ACC112 (cell line): ENCODE measurements around the gene C14orf93.

Experiments
- H2AFZ ChIP-seq: fragments of 200-600 bp; sonication (generic); one replicate; pipeline ENCODE4 v1.6.0; 2017; ENCODE audit warnings: antibody characterized with exemption, low read length; ENCODE audit not compliant: unreplicated experiment
- H3K27ac ChIP-seq: fragments of 200-600 bp; sonication (generic); 2 replicates; pipeline ENCODE4 v1.5.1; 2014; ENCODE audit warnings: low read depth, mild to moderate bottlenecking, antibody characterized with exemption, low read length, moderate library complexity
- H3K27me3 ChIP-seq: fragments of 200-600 bp; sonication (generic); 2 replicates; pipeline ENCODE4 v1.6.1; 2014; ENCODE audit warnings: mild to moderate bottlenecking, antibody characterized with exemption, low read length, moderate library complexity, mixed read lengths; ENCODE audit not compliant: insufficient read depth
- H3K36me3 ChIP-seq: fragments of 200-600 bp; sonication (generic); 2 replicates; pipeline ENCODE4 v1.6.1; 2016; ENCODE audit warnings: mild to moderate bottlenecking, antibody characterized with exemption, low read length, moderate library complexity, mixed read lengths; ENCODE audit not compliant: insufficient read depth
- H3K4me1 ChIP-seq: fragments of 200-600 bp; sonication (generic); one replicate; pipeline ENCODE4 v1.6.1; 2016; ENCODE audit warnings: low read length, mixed read lengths; ENCODE audit not compliant: insufficient read depth, unreplicated experiment, control insufficient read depth
- H3K4me3 ChIP-seq: fragments of 200-600 bp; sonication (generic); 2 replicates; pipeline ENCODE4 v1.5.1; 2014; ENCODE audit warnings: mild to moderate bottlenecking, low read depth, low read length
- H3K79me2 ChIP-seq: fragments of 200-600 bp; sonication (generic); one replicate; pipeline ENCODE4 v1.6.0; 2016; ENCODE audit warnings: low read length; ENCODE audit not compliant: control insufficient read depth, unreplicated experiment, insufficient read depth

The C14orf93 gene

DNA sequence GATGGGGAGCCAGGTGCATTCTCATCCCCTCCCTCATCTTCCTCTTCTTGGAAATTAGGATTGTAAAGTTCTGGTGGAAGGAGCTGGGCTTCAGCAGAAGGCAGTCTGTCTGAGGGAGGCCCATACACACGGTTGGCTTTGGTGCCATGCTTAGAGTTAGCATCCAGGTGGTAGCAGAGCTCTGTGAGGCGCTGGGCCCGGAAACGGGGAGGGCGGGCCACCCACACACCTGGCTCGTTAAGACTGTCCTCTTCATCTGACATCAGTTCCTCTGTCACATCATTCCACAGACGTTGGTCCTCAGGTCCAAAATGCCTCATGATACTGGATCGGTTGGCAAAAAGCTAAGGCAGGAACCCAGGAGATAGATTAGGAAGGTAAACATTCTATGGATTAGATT lies 22.7 kb downstream of the C14orf93 start:
- Histone ChIP-seq H3K27ac (no peak overlapping the region), H3K36me3 (no peaks in the 10 kb centered on the region), H3K4me3 (no peak overlapping the region), H3K4me1 (peaks cover 3% of the 10 kb centered on the region), H2AFZ (no peak overlapping the region), H3K79me2 (peaks cover 4% of the 10 kb centered on the region), H3K27me3 (no peaks in the 10 kb centered on the region)

DNA sequence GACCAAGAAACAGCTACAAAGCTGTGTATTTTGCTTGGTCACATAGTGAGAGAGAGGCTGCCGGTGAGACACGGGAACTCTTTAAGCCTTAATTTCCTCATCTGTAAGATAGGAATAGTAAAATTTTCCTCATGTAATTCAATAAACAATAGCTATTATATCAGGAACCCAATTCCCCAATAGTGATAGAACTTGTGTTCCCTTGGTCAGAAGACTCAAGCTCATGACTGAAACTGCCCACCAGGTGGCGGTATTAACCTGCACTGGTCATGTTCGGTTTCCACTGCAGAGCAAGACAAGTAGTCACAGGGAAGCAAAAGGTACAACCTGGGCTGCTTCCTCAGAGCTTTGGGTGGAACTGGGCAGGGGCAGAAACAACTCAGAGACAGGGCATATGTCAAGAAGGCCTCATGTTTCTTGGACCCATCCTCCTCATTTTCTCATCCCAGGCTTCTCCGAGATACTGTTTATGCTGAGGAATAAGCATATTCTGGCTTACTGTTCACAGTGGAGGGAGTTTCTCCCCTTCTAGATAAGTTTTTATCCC lies 23.4 kb downstream of the C14orf93 start:
- no peaks in the 10 kb centered on the region for H3K36me3 ChIP-seq
- H3K4me3 ChIP-seq = no peak overlapping the region
- peaks cover 3% of the 10 kb centered on the region for H3K4me1 ChIP-seq
- no peak overlapping the region for H2AFZ ChIP-seq
- no peak overlapping the region for H3K27ac ChIP-seq
- H3K79me2 ChIP-seq = peaks cover 12% of the 10 kb centered on the region
- no peaks in the 10 kb centered on the region for H3K27me3 ChIP-seq

DNA sequence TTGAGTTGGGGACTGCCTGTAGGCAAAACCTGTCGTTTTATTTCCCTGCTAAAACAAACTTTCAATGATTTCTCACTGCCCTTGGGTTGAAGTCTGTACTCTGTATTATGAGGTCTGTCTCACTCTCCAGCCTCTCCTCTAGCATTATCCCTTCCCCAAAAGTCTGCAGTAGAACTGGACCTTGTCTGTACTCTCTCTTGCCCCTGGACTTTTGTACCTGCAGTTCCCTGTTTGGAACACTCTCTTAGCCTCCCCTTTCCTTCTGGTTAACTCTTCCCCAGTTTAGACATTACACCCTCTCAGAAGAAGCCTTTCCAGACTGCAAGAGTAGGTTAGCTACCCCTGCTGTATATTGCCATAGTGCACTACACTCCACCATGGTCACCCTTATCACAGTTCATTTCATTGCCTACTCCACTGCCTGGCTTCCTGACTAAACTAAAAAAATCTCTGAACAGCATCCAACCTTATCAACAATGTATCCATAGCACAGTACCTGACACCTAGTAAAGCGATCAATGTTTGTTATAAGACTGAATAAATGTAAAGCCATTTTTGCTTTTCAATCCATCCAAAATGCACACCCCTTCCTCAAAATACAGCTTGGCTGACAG lies 23.9 kb downstream of the C14orf93 start:
- H3K79me2 ChIP-seq = peaks cover 17% of the 10 kb centered on the region
- no peaks in the 10 kb centered on the region for H3K27me3 ChIP-seq
- peaks cover 3% of the 10 kb centered on the region for H3K4me1 ChIP-seq
- no peaks in the 10 kb centered on the region for H3K36me3 ChIP-seq
- H3K4me3 ChIP-seq = no peak overlapping the region
- no peak overlapping the region for H3K27ac ChIP-seq
- H2AFZ ChIP-seq = no peak overlapping the region

DNA sequence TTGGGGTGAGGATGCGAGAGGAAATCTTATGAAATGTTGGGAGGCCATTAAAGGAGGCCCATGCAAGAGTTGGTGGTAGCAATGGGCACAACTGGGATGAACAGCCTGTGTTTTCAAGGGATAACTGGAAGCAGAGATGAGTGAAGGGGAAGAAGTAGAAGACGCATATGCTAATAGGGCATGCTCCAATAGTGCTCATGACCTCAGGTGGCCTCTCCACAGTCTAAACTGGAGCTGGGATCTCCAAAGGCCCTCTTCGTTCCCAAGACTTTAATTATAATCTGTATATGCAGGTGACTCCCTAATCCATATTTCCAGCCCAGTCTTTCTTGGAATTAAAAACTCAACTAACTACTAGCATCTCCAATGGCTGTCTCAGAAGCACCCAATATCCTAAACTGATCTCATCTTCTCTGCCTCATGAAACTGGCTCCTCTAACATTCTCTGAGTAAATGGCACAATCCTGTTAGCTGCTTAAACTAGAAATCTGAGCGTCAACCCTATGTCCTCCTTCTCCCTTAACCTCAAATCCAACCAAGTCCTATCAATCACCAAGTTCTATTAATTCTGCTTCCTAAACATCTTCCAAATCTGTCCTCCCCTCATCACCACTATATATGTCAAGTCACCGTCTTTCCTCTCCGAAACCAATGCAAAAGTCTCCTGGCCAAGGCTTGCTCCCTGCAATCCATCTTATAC lies 24.8 kb downstream of the C14orf93 start:
- H3K36me3 ChIP-seq = no peaks in the 10 kb centered on the region
- no peaks in the 10 kb centered on the region for H3K27me3 ChIP-seq
- peaks cover 24% of the 10 kb centered on the region for H3K79me2 ChIP-seq
- no peak overlapping the region for H3K27ac ChIP-seq
- no peak overlapping the region for H3K4me3 ChIP-seq
- no peak overlapping the region for H2AFZ ChIP-seq
- H3K4me1 ChIP-seq = peaks cover 3% of the 10 kb centered on the region

DNA sequence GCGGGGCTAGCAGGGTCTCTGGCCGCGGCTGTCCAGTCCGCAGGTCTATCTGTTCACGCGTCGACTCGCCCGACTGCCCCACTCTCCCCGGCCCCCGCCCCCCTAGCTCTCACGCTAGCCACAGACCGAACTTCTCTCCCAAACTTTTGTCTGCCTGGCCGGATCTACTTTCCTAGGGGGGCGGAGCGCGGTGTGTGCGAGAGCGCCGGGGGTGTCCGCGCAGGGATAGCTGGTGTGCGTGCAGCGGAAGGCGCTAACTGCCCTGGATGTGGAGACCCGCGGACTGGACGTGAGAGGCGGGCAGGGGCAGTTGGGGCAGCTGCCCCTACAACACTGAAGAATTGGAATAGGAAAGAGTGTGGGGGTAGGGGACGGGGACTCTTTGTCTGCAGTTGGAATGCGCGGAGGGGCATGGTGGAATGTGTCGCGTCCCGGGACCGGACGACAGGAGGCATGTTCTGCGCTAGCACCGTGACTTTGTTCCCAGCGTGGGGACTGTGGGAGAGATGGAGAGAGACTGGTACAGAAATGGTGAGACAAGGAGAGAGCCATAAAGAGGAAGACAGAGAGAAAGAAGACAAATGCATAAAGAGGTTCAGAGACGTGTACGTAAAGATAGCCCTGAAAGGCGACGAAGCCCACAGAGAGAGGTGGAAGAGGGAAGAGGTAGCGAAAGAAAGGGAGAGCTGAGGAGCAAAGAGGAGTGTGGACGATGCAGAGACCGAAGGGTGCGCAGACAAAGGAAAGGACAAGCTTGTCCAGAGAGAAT lies 27.3 kb downstream of the C14orf93 start, which contains the start of gene AJUBA:
TSS of gene AJUBA (minus strand) at position 75 of the 769 bp plus-strand sequence. CDS start 285 bp downstream, outside the sequence.
- H3K27me3 ChIP-seq = no peaks in the 10 kb centered on the region
- H3K27ac ChIP-seq = peak within 1 kb of the TSS; percentile 68
- H3K36me3 ChIP-seq = no peaks in the 10 kb centered on the region
- peaks cover 46% of the 10 kb centered on the region for H3K79me2 ChIP-seq
- peaks cover 25% of the 10 kb centered on the region for H3K4me1 ChIP-seq
- H2AFZ ChIP-seq = peak within 1 kb of the TSS; percentile 84
- H3K4me3 ChIP-seq = peak within 1 kb of the TSS; percentile 85

DNA sequence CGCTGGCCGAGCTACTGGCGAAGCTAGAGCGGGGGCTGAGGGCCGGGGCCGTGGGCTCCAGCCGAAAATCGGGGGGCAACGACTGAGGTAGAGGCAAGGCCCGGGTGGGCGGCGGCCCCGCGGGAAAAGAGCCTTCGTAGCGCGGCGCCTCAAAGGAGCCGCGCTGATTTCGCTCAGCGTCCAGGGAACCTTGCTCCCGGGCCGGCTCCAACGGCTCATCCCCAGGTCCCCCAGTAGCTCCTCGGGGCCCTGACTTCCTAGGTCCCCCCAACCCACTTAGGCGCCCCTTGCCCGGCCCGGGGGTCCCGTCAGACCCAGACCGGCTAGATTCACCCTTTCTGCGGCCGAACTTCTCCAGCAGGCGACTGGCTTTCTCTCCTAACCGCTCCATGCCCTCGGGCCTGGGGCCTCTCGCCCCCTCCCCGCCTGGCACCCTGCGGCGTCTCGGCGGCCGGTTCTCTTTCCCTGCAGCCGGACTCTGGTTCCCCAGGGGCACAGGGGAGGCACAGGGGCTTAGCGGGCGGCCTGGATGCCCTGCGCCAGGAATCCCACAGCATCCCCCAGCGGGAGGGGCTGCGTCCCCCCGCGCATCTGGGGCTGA lies 28.0 kb downstream of the C14orf93 start:
- Histone ChIP-seq H3K27me3 (no peaks in the 10 kb centered on the region), H3K36me3 (no peaks in the 10 kb centered on the region), H3K4me1 (peaks cover 32% of the 10 kb centered on the region), H3K4me3 (peak overlapping the region; percentile 85), H3K27ac (peak overlapping the region; percentile 68), H2AFZ (no peak overlapping the region), H3K79me2 (peaks cover 51% of the 10 kb centered on the region)

DNA sequence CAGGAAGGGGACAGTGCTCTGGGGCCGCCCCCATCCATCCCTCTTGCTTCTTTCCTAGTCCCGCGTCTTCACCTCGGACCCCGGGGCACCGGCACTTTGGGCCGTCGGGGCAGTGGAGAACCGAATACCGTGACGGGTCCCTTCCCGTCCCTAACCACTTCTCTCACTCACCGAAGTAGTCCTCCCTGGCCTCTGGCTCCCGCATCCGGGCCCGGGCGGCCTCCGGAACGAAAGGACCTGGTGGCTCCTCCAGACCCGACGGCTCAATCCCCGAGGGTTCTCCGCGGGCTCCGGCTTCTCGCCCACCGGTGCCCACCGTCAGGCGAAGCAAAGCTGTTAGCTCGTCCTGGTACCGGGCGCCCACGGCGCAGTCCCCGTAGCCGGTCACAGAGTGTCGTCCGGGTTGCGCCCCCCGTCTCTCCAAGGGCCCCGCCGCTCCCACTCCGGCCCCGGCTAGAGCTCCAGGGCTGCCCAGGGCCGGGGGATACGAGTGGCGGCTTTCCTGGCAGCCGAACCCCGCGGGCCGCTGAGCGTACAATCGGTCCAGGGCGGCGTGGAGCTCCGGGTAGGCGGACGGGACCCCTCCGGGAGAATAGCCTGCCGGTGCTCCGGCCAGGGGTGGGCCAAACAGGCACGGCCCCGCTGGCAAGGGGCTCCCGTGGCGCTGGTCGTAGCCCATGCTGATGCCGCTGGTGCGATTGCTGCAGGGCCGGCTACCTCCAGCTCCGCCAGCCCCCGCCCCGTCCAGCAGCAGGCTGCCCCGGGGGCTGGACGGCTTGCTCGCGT lies 28.7 kb downstream of the C14orf93 start:
- peaks cover 58% of the 10 kb centered on the region for H3K79me2 ChIP-seq
- H3K27me3 ChIP-seq = no peaks in the 10 kb centered on the region
- no peaks in the 10 kb centered on the region for H3K36me3 ChIP-seq
- no peak overlapping the region for H2AFZ ChIP-seq
- H3K27ac ChIP-seq = peak overlapping the region; percentile 68
- peak overlapping the region; percentile 85 for H3K4me3 ChIP-seq
- peaks cover 39% of the 10 kb centered on the region for H3K4me1 ChIP-seq

DNA sequence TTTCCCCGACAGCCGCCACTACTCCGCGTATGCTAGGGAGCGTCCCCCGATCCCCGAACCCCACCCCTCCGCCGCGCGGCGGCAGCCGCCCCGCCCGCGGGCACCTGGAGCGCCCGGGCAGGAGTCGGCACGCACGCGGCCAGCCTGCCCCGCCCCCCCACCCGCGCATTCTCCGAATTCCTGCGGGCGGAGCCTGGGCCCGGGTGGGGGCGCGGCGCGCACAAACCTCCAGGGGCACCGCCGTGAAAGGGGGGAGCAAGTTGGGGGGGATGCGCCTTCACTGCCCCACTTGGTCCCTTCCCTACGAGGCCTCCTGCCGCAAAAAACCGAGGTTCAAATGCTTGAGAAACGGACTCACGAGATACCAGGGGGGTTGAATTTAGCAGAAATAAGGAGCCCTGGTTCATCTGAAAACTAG lies 29.3 kb downstream of the C14orf93 start:
- H3K27me3 ChIP-seq = no peaks in the 10 kb centered on the region
- H3K27ac ChIP-seq = peak overlapping the region; percentile 79
- peak overlapping the region; percentile 85 for H3K4me3 ChIP-seq
- H2AFZ ChIP-seq = no peak overlapping the region
- H3K36me3 ChIP-seq = no peaks in the 10 kb centered on the region
- H3K4me1 ChIP-seq = peaks cover 42% of the 10 kb centered on the region
- H3K79me2 ChIP-seq = peaks cover 59% of the 10 kb centered on the region

DNA sequence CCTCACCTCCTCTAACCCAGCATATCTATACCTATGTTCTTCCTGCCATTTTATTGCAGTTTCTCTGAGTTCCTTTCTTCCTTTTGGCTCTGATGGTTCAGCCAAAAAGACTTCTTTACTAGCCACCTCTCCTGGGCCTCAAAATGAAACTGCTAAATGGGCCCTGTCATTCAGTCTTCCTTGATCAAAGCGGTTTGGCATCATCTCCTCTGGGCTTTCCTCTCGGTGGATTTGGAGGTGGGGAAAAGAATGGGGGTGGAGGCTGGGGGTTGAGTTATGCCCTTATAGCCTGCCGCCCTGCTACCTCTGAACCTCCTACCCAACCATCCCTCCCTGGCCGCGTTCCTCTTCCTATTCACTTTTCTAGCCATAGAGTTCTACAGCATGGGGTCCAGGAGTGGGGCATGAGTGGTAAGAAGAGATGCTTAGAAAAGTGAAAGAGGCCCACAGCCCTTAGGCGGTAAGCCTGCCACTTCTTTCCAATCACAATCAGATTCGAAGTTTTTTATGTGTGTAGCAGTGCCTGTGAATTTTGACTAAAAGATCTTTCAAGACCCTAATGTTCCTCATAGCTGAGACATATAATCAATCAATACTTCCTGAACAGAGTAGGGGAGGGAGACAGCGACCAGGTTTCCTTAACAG lies 30.1 kb downstream of the C14orf93 start:
- Histone ChIP-seq H3K4me3 (peak overlapping the region; percentile 85), H3K4me1 (peaks cover 47% of the 10 kb centered on the region), H3K27ac (peak overlapping the region; percentile 79), H3K79me2 (peaks cover 59% of the 10 kb centered on the region), H2AFZ (peak overlapping the region; percentile 18), H3K36me3 (no peaks in the 10 kb centered on the region), H3K27me3 (no peaks in the 10 kb centered on the region)
